ENCODE data around the gene BMAL2.

DNA sequence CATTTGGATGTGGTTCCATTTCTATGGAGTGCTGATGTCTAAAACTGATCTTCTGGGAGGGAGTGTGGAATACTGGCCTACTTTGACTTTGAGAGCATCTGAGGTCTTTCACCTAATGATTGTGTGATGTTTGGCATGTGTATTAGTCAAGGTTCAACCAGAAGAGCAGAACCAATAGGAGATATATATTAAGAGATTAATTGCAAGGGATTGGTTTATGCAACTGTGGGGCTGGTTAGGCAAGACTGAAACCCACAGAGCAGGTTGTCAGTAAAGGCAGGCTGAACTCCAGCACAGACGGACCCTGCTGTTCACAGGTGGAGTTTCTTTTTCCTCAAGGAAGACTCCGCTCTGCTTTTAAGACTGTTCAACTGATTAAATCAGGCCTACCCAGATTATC is 11.6 kb downstream of the BMAL2 start:
- TF ChIP-seq, protein P1, sequence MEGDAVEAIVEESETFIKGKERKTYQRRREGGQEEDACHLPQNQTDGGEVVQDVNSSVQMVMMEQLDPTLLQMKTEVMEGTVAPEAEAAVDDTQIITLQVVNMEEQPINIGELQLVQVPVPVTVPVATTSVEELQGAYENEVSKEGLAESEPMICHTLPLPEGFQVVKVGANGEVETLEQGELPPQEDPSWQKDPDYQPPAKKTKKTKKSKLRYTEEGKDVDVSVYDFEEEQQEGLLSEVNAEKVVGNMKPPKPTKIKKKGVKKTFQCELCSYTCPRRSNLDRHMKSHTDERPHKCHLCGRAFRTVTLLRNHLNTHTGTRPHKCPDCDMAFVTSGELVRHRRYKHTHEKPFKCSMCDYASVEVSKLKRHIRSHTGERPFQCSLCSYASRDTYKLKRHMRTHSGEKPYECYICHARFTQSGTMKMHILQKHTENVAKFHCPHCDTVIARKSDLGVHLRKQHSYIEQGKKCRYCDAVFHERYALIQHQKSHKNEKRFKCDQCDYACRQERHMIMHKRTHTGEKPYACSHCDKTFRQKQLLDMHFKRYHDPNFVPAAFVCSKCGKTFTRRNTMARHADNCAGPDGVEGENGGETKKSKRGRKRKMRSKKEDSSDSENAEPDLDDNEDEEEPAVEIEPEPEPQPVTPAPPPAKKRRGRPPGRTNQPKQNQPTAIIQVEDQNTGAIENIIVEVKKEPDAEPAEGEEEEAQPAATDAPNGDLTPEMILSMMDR (IDR thresholded peaks at IDR 0.05; ENCODE audit: low read length), result no peak
- TF ChIP-seq EZH2 (optimal IDR thresholded peaks at IDR 0.05; ENCODE audit: low read depth, low read length) (no peak), EZH2phosphoT487 (IDR thresholded peaks at IDR 0.05; ENCODE audit: low read length) (no peak)

Data from MM.1S (cell line).